Neural crest cell (in vitro differentiated cells): Measurements from ENCODE around the gene PHF13. TPM values are rescaled to one million over a fixed set of nuclear protein-coding genes. Genes with fewer than 3 reads are reported as not detected.

Source experiments
- DNase-seq: peaks from one replicate; pipeline ENCODE4 v3.0.0; 2021; ENCODE audit warnings: low read depth, mixed read lengths, low spot score
- H3K27ac Mint-ChIP-seq: one replicate; pipeline ENCODE4 v1.8.0; 2021; ENCODE audit warnings: mild to moderate bottlenecking, mixed read lengths; ENCODE audit not compliant: unreplicated experiment
- H3K27me3 Mint-ChIP-seq: 2 replicates; pipeline ENCODE4 v1.8.0; 2021; ENCODE audit warnings: low read depth, mild to moderate bottlenecking, mixed read lengths
- H3K36me3 Mint-ChIP-seq: 2 replicates; pipeline ENCODE4 v1.8.0; 2021; ENCODE audit warnings: low read depth, mild to moderate bottlenecking, mixed read lengths
- H3K4me1 Mint-ChIP-seq: 2 replicates; pipeline ENCODE4 v1.8.0; 2021; ENCODE audit warnings: mixed read lengths
- H3K4me3 Mint-ChIP-seq: one replicate; pipeline ENCODE4 v1.8.0; 2021; ENCODE audit warnings: mild to moderate bottlenecking, mixed read lengths
- H3K9me3 Mint-ChIP-seq: 2 replicates; pipeline ENCODE4 v1.8.0; 2021; ENCODE audit warnings: mixed read lengths
- CTCF ChIP-seq: fragments of 200-600 bp; sonication (generic); conservative IDR thresholded peaks from 2 replicates; pipeline ENCODE4 v1.5.0; 2021; ENCODE audit warnings: antibody characterized with exemption, mild to moderate bottlenecking
- long read RNA-seq: library from polyadenylated mRNA; unstranded; transcript quantifications from one replicate; pipeline ENCODE4 v2.0.0, GENCODE V29; 2020
- total RNA-seq: library from RNA; stranded (reverse); gene quantifications from 2 replicates; pipeline ENCODE4 v1.2.1, GENCODE V29; 2021

The PHF13 gene
- total RNA-seq = 32.6 and 33.5 TPM in 2 replicates
- long read RNA-seq, partial matches to known transcripts = 1 of 4 reads
- long read RNA-seq, other reads (novel, unspliced or antisense) = 3 of 4 reads

- peak; percentile 100 for DNase-seq
- peak within 1 kb of the TSS; percentile 95 for H3K4me3 Mint-ChIP-seq
- no peaks in the 10 kb centered on the region for H3K36me3 Mint-ChIP-seq
- peak within 1 kb of the TSS; percentile 72 for H3K27ac Mint-ChIP-seq
- TF ChIP-seq CTCF = no peak
- H3K27me3 Mint-ChIP-seq = no peaks in the 10 kb centered on the region
- peaks cover 35% of the 10 kb centered on the region for H3K4me1 Mint-ChIP-seq
- no peaks in the 10 kb centered on the region for H3K9me3 Mint-ChIP-seq
Observed at GRCh38 chr1:6613361-6614018, at the start of gene PHF13. TSS of gene PHF13 (plus strand) at chr1:6613731. CDS start at chr1:6614067, 336 bp downstream.

- DNase-seq = no peak
- Mint-ChIP-seq H3K4me1 (peaks cover 5% of the 10 kb centered on the region), H3K9me3 (peaks cover 2% of the 10 kb centered on the region), H3K27ac (no peak overlapping the region), H3K27me3 (peaks cover 40% of the 10 kb centered on the region), H3K4me3 (no peak overlapping the region), H3K36me3 (no peaks in the 10 kb centered on the region)
- TF ChIP-seq CTCF = no peak
Observed at GRCh38 chr1:6569033-6569432, 44.5 kb upstream of the PHF13 start.

GRCh38 chr1:6570100-6570499 is 43.4 kb upstream of the PHF13 start:
- no peaks in the 10 kb centered on the region for H3K36me3 Mint-ChIP-seq
- TF ChIP-seq CTCF = no peak
- DNase-seq = no peak
- H3K4me3 Mint-ChIP-seq = no peak overlapping the region
- peaks cover 2% of the 10 kb centered on the region for H3K9me3 Mint-ChIP-seq
- no peak overlapping the region for H3K27ac Mint-ChIP-seq
- H3K4me1 Mint-ChIP-seq = peaks cover 5% of the 10 kb centered on the region
- peaks cover 40% of the 10 kb centered on the region for H3K27me3 Mint-ChIP-seq

- no peak for TF ChIP-seq CTCF
- peaks cover 5% of the 10 kb centered on the region for H3K4me1 Mint-ChIP-seq
- no peak overlapping the region for H3K27ac Mint-ChIP-seq
- no peak for DNase-seq
- peaks cover 2% of the 10 kb centered on the region for H3K9me3 Mint-ChIP-seq
- peaks cover 40% of the 10 kb centered on the region for H3K27me3 Mint-ChIP-seq
- H3K36me3 Mint-ChIP-seq = no peaks in the 10 kb centered on the region
- H3K4me3 Mint-ChIP-seq = no peak overlapping the region
Observed at GRCh38 chr1:6570987-6571386, 42.5 kb upstream of the PHF13 start.

GRCh38 chr1:6572653-6573383 is 40.7 kb upstream of the PHF13 start:
- Mint-ChIP-seq H3K4me3 (no peak overlapping the region), H3K4me1 (peaks cover 7% of the 10 kb centered on the region), H3K27me3 (peaks cover 38% of the 10 kb centered on the region), H3K36me3 (no peaks in the 10 kb centered on the region), H3K27ac (peak overlapping the region; percentile 93), H3K9me3 (peaks cover 2% of the 10 kb centered on the region)
- no peak for TF ChIP-seq CTCF
- no peak for DNase-seq
